NCI-H1694 treated with DMSO at 0.1 percent for 48 hours (cell line): ENCODE results near the gene XPC.
A peak's percentile ranks its signal among the peaks of the same experiment; 100 is the strongest.
"Not testable (repeated sequence)": the region's sequence is repeated elsewhere in the genome, so short reads cannot be mapped to it uniquely, and the experiment has no call there.

Source experiments
- DNase-seq: peaks from one replicate; lab custom pipeline; 2025; lab: John Stamatoyannopoulos, UW

Gene XPC

GRCh38 chr3:14178247-14179113 is at the start of gene XPC, which contains the start of gene LSM3:
XPC (minus strand) TSS chr3:14178601; CDS start chr3:14178568, 33 bp downstream.
LSM3 (plus strand) TSS chr3:14178817; CDS start chr3:14178861, 44 bp downstream.
- peak; percentile 88 for DNase-seq

- no peak for DNase-seq
Observed at GRCh38 chr3:14227856-14228255, 49.5 kb upstream of the XPC start.

GRCh38 chr3:14226351-14226750 is 48.0 kb upstream of the XPC start:
- DNase-seq: not testable (repeated sequence)

- DNase-seq: no peak
Observed at GRCh38 chr3:14225421-14225820, 47.0 kb upstream of the XPC start.

- DNase-seq: no peak
Observed at GRCh38 chr3:14224895-14225294, 46.5 kb upstream of the XPC start.

- no peak for DNase-seq
Observed at GRCh38 chr3:14223595-14223994, 45.2 kb upstream of the XPC start.

GRCh38 chr3:14222900-14223594 is 44.6 kb upstream of the XPC start:
- no peak for DNase-seq

- no peak for DNase-seq
Observed at GRCh38 chr3:14222457-14222856, 44.1 kb upstream of the XPC start.

GRCh38 chr3:14221902-14222301 is 43.5 kb upstream of the XPC start:
- no peak for DNase-seq

GRCh38 chr3:14220933-14221332 is 42.5 kb upstream of the XPC start:
- DNase-seq: no peak

- no peak for DNase-seq
Observed at GRCh38 chr3:14218355-14218754, 40.0 kb upstream of the XPC start.

GRCh38 chr3:14216257-14217048 is 38.1 kb upstream of the XPC start:
- no peak for DNase-seq

GRCh38 chr3:14214764-14215163 is 36.4 kb upstream of the XPC start:
- no peak for DNase-seq

GRCh38 chr3:14213066-14213774 is 34.8 kb upstream of the XPC start:
- no peak for DNase-seq

GRCh38 chr3:14212032-14212431 is 33.6 kb upstream of the XPC start:
- DNase-seq: no peak

GRCh38 chr3:14211621-14212020 is 33.2 kb upstream of the XPC start:
- no peak for DNase-seq

GRCh38 chr3:14210843-14211594 is 32.6 kb upstream of the XPC start:
- DNase-seq: no peak

GRCh38 chr3:14210290-14210688 is 31.9 kb upstream of the XPC start:
- no peak for DNase-seq

- DNase-seq: no peak
Observed at GRCh38 chr3:14209581-14210289, 31.3 kb upstream of the XPC start.

GRCh38 chr3:14208977-14209394 is 30.6 kb upstream of the XPC start:
- DNase-seq: no peak
